ENCODE measurements around the gene DLX3.

DLX3 gene

DNA sequence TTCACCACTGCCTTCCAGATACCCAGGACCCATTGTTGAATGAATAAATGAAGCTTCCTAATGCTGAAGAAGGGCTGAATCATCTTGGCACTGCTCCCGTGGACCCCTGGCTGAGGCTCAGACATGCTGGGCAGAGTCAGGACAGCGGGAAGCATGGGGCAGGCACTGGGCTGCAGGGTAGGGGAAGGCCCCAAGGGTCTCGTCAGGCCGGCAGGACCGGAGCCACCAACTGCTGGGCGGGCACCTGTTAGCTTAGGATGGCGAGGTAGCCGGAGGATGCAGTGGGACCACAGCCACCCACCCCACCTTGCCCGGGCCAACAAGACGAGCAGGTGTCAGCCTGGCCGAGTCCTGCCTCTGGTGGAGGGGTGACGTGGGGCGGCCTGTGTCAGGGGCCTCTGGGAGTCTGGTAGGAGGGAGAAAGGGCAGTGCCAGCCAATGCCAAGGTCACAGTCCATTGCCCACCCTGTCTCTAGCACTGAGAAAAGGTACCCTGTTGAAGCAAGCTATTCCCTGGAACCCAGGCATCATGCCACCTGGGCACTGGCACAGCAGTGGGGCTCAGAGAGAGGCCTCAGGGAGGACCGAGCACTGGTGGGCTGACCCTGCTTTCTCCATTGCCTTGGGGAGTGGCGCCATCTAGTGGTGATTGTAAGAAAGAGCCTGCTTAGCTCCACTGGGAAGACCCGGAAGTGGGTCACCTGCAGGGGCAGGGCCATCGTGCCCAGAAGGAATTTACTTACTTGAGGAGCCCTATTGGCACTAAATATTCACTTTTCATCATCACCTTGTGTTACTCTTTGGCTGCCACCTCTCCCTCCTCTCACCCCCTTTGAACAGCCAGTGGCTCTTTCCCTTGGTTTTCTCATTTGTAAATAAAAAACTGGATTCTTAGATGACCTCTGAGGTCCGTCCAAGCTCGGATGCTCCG is 3.0 kb upstream of the DLX3 start:
- DNase-seq (ENCODE audit: low spot score) = peak; percentile 89
- TF ChIP-seq, protein P1, sequence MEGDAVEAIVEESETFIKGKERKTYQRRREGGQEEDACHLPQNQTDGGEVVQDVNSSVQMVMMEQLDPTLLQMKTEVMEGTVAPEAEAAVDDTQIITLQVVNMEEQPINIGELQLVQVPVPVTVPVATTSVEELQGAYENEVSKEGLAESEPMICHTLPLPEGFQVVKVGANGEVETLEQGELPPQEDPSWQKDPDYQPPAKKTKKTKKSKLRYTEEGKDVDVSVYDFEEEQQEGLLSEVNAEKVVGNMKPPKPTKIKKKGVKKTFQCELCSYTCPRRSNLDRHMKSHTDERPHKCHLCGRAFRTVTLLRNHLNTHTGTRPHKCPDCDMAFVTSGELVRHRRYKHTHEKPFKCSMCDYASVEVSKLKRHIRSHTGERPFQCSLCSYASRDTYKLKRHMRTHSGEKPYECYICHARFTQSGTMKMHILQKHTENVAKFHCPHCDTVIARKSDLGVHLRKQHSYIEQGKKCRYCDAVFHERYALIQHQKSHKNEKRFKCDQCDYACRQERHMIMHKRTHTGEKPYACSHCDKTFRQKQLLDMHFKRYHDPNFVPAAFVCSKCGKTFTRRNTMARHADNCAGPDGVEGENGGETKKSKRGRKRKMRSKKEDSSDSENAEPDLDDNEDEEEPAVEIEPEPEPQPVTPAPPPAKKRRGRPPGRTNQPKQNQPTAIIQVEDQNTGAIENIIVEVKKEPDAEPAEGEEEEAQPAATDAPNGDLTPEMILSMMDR (IDR thresholded peaks at IDR 0.05; ENCODE audit: borderline replicate concordance, control extremely low read depth, extremely low read depth, insufficient read depth, missing control alignments) = peak; percentile 84
- in situ Hi-C loops (cut with MboI; ENCODE audit: low sequenced_read_pairs, unreplicated experiment) = no loop called here

DNA sequence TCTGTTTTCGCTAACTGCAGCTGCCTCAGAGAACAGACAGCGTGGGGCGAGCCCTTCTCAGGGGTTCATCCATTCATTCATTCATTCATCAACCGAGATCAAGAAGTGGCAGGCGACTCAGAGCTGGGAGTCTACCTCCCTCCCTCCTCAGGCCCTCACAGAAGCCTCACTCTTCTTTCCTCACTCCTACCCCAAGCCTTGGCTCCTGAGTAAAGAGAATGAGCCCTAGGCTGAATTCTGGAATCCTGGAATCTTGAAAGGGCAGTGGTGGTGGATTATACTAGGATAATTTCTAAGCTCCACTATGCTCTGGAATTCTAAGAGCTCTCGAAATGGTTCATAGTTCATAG is 2.3 kb upstream of the DLX3 start:
- TF ChIP-seq, protein P1 (IDR thresholded peaks at IDR 0.05; ENCODE audit: borderline replicate concordance, control extremely low read depth, extremely low read depth, insufficient read depth, missing control alignments) = no peak
- peak; percentile 23 for DNase-seq (ENCODE audit: low spot score)
- in situ Hi-C loops (cut with MboI; ENCODE audit: low sequenced_read_pairs, unreplicated experiment) = no loop called here

DNA sequence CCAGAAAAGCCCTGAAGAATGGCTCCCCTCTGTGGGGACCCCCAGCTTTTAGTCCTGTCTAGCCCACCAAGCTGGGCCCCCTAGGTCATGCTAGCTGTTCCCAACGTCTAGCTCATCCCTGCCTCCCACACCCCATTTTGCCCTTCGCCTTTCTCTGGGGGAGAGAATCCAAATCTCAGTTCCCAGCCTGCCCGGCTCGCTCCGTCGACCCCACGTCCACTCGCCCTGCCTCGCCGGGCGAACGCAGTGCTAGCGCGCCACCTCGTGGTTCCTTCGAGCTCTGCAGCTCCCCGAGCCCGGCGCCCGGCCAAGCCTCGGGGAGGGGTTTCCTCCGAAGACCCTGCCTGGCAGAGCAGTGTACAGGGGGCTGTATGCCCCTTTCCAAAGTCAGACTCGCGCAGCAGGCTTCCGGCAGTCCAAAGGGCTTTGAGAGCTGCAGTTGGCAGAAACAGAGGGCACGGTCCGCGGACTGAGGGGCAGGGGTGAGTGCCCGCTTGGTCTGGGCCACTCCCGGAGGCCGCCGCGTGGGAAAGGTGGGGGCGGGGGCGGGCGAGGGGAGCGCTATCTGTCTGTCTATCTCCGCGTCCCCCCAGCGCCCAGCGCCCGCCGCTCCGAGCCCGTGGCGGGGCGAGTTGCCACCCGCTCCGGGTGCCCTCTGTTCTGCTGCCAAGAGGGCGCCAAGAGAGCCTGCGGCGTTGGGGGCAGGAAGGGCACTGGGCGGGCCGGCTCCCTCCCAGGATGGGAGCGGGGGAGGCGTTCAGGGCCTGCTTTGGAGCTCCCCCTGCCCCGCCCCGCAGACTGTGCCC is 1.7 kb upstream of the DLX3 start:
- TF ChIP-seq, protein P1 (IDR thresholded peaks at IDR 0.05; ENCODE audit: borderline replicate concordance, control extremely low read depth, extremely low read depth, insufficient read depth, missing control alignments) = peak; percentile 99
- in situ Hi-C loops (cut with MboI; ENCODE audit: low sequenced_read_pairs, unreplicated experiment) = no loop called here
- peak; percentile 79 for DNase-seq (ENCODE audit: low spot score)

DNA sequence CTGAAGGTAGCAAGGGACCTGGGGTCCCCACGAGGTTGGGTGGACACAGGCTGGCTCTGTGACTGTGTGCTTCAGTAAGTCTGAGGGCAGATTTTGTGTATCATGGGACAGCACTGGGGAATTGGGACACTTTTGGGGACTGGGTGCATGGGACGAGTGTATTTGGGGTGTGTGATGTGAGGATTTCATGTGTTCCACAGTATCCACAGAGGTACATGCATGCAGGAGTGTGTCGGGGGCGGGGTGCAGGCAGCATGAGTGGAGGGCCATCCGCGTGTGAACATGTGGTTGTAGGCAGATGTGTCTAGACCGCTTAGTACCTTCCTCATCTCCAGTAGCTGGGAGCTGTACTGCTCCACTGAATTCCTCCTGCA is 1.1 kb upstream of the DLX3 start:
- in situ Hi-C loops (cut with MboI; ENCODE audit: low sequenced_read_pairs, unreplicated experiment) = no loop called here
- DNase-seq (ENCODE audit: low spot score) = peak; percentile 20

DNA sequence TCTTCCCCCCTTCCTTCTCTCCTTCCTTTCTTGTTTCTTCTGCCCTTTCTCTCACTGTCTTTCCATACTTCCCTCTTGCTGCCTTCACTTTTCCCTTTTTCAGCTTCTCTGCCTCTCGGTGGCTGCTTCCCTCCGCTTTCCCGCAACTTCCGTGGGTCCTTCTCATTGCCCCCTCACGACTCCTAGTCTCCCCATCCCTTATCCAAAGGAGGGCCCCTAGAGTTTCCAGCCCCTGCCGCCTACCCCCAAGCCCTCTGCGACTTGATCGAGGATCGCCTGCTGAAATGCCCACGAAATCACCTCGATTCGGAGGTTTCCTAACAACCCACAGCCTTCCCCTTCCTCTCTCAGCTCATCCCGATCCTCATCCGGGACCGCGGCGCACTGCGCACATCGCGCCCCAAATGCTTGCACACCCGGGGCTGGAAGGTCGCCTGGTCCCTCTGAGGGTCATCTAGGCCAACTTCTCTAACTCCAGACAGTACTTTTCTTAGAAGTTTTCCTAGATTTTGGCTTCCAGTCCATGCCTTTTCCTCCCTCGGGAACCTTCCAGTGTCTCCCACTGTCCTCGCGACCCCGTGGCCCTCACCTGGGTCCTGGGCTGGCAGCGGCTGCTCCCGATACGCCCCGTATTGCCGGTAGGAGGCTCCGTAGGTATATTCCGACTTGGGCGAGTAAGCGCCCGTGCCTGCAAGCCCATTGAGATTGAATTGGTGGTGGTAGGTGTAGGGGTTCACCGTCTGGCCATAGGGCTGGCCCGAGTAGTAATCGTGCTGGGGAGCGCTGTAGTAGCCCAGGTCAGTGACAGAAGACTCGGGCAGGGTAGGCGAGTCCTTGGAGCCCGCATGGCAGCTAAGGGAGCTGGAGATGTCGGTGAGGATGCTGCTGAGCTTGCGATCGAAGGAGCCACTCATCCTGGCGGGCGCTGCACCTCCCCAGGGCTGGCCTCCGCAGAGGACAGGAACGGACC is 654 bp downstream of the DLX3 start:
- in situ Hi-C loops (cut with MboI; ENCODE audit: low sequenced_read_pairs, unreplicated experiment) = no loop called here

More for the DNA sequence above, 1.1 kb upstream of the DLX3 start:
- TF ChIP-seq, protein P1 (IDR thresholded peaks at IDR 0.05; ENCODE audit: borderline replicate concordance, control extremely low read depth, extremely low read depth, insufficient read depth, missing control alignments) = no peak

More for the DNA sequence above, 654 bp downstream of the DLX3 start:
- TF ChIP-seq, protein P1 (IDR thresholded peaks at IDR 0.05; ENCODE audit: borderline replicate concordance, control extremely low read depth, extremely low read depth, insufficient read depth, missing control alignments) = no peak
- DNase-seq (ENCODE audit: low spot score) = peak; percentile 32

All from GM13976 (cell line).